HepG2 (cell line): Measurements from ENCODE around the gene FAM131A. TPM values are rescaled to one million over a fixed set of nuclear protein-coding genes. Genes with fewer than 3 reads are reported as not detected.

Source experiments
- ATAC-seq: fragments of 200-7000 bp; cut with Tn5 transposase; 3 replicates; pipeline ENCODE4 v1.9.1; 2020; ENCODE audit warnings: mild to moderate bottlenecking, moderate library complexity
- BruUV-seq: library from RNA; stranded (reverse); fragments of 400-500 nt; replicated peaks from 2 replicates; lab custom pipeline; 2021; lab: Mats Ljungman, UMichigan
- CTCF ChIA-PET: fragments of 300-600 bp; formaldehyde crosslinking; extraction: SDS; loops from one replicate; lab custom pipeline; 2021; ENCODE audit warnings: low total read pairs, inconsistent platforms, low intra/inter-chr PET ratio; lab: Yijun Ruan, JAX
- POLR2A ChIA-PET: fragments of 350-600 bp; sonication (Branson Sonifier 250); formaldehyde crosslinking; loops from one replicate; lab custom pipeline; 2020; ENCODE audit warnings: antibody characterized with exemption, inconsistent platforms; lab: Yijun Ruan, JAX
- DNase-seq: peaks from one replicate; pipeline ENCODE4 v3.0.0-alpha.2; 2015; ENCODE audit warnings: low spot score
- FAIRE-seq: peaks from 3 replicates; lab custom pipeline; 2011; peaks lifted over from hg19 to GRCh38; lab: Jason Lieb, UNC
- H2AFZ ChIP-seq: one replicate; pipeline ENCODE4 v1.6.1; 2011; ENCODE audit warnings: low read length, inconsistent platforms
- H3K27ac ChIP-seq: fragments of 300-600 bp; 3 replicates; pipeline ENCODE4 v1.8.0; 2011; ENCODE audit warnings: mixed run types, mild to moderate bottlenecking, mixed read lengths, low read length, inconsistent platforms; ENCODE audit not compliant: insufficient read depth; ENCODE audit errors: extremely low read length
- H3K27me3 ChIP-seq, 2 experiments: fragments of 200-600 bp in 1 of 2; 2 replicates in 1 of 2; 3 replicates in 1 of 2; pipeline versions ENCODE4 v1.6.0 to v1.8.0; 2011; ENCODE audit warnings: low read length in 2 of 2, mild to moderate bottlenecking in 2 of 2, moderate library complexity in 2 of 2, inconsistent platforms in 1 of 2; ENCODE audit not compliant: insufficient read depth in 2 of 2, control insufficient read depth in 1 of 2
- H3K36me3 ChIP-seq, 2 experiments: fragments of 200-600 bp in 1 of 2; replicated peaks in 1 of 2; 2 replicates in 1 of 2; 3 replicates in 1 of 2; pipeline versions ENCODE4 v1.5.1 to v1.8.0; 2011; ENCODE audit warnings: low read length in 2 of 2, inconsistent platforms in 1 of 2; ENCODE audit not compliant: insufficient read depth in 2 of 2, control insufficient read depth in 1 of 2
- H3K4me1 ChIP-seq: 2 replicates; pipeline ENCODE4 v1.5.1; 2012; ENCODE audit warnings: low read length, inconsistent platforms; ENCODE audit not compliant: insufficient read depth
- H3K4me2 ChIP-seq: 2 replicates; pipeline ENCODE4 v1.6.0; 2011; ENCODE audit warnings: low read depth, low read length, inconsistent platforms
- H3K4me3 ChIP-seq, 3 experiments: fragments of 200-600 bp in 1 of 3; sonication (generic), shearing (Covaris generic) in 1 of 3; replicated peaks in 1 of 3; 2 replicates each; pipeline ENCODE4 v1.5.1; 2011 to 2016; ENCODE audit warnings: low read length in 3 of 3, inconsistent platforms in 2 of 3, low read depth in 2 of 3, mild to moderate bottlenecking in 2 of 3, control low read depth in 1 of 3, mixed read lengths in 1 of 3; ENCODE audit not compliant: insufficient read depth in 1 of 3
- H3K79me2 ChIP-seq: one replicate; pipeline ENCODE4 v1.6.1; 2011; ENCODE audit warnings: low read length, inconsistent platforms; ENCODE audit not compliant: insufficient read depth
- H3K9ac ChIP-seq: 2 replicates; pipeline ENCODE4 v1.6.0; 2011; ENCODE audit warnings: mild to moderate bottlenecking, low read depth, low read length, inconsistent platforms; ENCODE audit not compliant: insufficient read depth
- H3K9me3 ChIP-seq: 2 replicates; pipeline ENCODE4 v1.5.1; 2012; ENCODE audit warnings: mild to moderate bottlenecking, low read length
- H4K20me1 ChIP-seq: 2 replicates; pipeline ENCODE4 v1.6.0; 2011; ENCODE audit warnings: inconsistent platforms, mild to moderate bottlenecking, low read length, moderate library complexity; ENCODE audit not compliant: insufficient read depth
- ARID4A ChIP-seq: sonication (generic); formaldehyde crosslinking; IDR thresholded peaks from 2 replicates; pipeline ENCODE4 v1.5.0; 2020; ENCODE audit warnings: mild to moderate bottlenecking, missing genetic modification reagents, borderline replicate concordance
- BORCS8-MEF2B ChIP-seq: sonication (generic); formaldehyde crosslinking; IDR thresholded peaks from 2 replicates; pipeline ENCODE4 v1.8.0; 2022; ENCODE audit warnings: mild to moderate bottlenecking, missing genetic modification reagents
- MED1 ChIP-seq: sonication (generic); formaldehyde crosslinking; IDR thresholded peaks from 2 replicates; pipeline ENCODE4 v1.4.0; 2020; ENCODE audit warnings: missing genetic modification reagents
- RARG ChIP-seq: sonication (generic); formaldehyde crosslinking; IDR thresholded peaks from 2 replicates; pipeline ENCODE4 v1.4.0; 2020; ENCODE audit warnings: low read depth, mild to moderate bottlenecking, missing genetic modification reagents
- TCF7L2 ChIP-seq: IDR thresholded peaks from 2 replicates; pipeline ENCODE4 v1.6.1; 2011; ENCODE audit warnings: mild to moderate bottlenecking, low read depth, low read length, moderate library complexity
- ZNF614 ChIP-seq: IDR thresholded peaks from 2 replicates; pipeline ENCODE4 v1.6.1; 2018; ENCODE audit warnings: missing biosample characterization, missing genetic modification reagents, inconsistent platforms, borderline replicate concordance
- ZSCAN29 ChIP-seq: sonication (generic); formaldehyde crosslinking; conservative IDR thresholded peaks from 2 replicates; pipeline ENCODE4 v1.4.0; 2020; ENCODE audit warnings: mild to moderate bottlenecking, missing genetic modification reagents
- ZSCAN31 ChIP-seq: sonication (generic); formaldehyde crosslinking; IDR thresholded peaks from 2 replicates; pipeline ENCODE4 v1.5.0; 2020; ENCODE audit warnings: low read depth, mild to moderate bottlenecking, missing genetic modification reagents
- WGBS: methylation state at CpG from one replicate; pipeline ENCODE4 v1.1.6; 2017; ENCODE audit warnings: low lambda C conversion rate; 5-methylcytosine and 5-hydroxymethylcytosine counted together
- in situ Hi-C: cut with HindIII; loops from 2 replicates; pipeline ENCODE4 v1.10.0; 2017; ENCODE audit warnings: low pct_unique_long_range_greater_than_20kb; ENCODE audit not compliant: extremely low pct_ligation_motif_present
- intact Hi-C: fragments of 100-400 bp; cut with micrococcal nuclease; formaldehyde crosslinking; loops from one replicate; pipeline ENCODE4 v1.10.0; 2022; ENCODE audit not compliant: unreplicated experiment
- polyA plus RNA-seq, 8 experiments: library from polyadenylated mRNA; depleted of rRNA in 3 of 8; stranded (reverse) in 7 of 8; unstranded in 1 of 8; fragments of >200 nt; fragmentation: Illumina TruSeq in 4 of 8; extraction: Trizol in 4 of 8; gene quantifications; 2 replicates each; pipeline versions ENCODE4 v1.2.1 to v1.2.3, GENCODE V29; 2011 to 2016; ENCODE audit warnings: low read depth in 4 of 8, missing spikeins in 1 of 8, mixed read lengths in 1 of 8; ENCODE audit not compliant: insufficient read depth in 1 of 8
- total RNA-seq, 5 experiments: library from RNA; depleted of rRNA; stranded (reverse); fragments of >200 nt; fragmentation: Illumina TruSeq; extraction: Trizol; gene quantifications; 2 replicates each; pipeline ENCODE4 v1.2.3, GENCODE V29; 2016; ENCODE audit warnings: low read depth in 1 of 5
- TF ChIP-seq, protein P1 (sequence below): IDR thresholded peaks from 2 replicates; pipeline ENCODE4 v1.6.1; 2016; ENCODE audit warnings: low read depth
- TF ChIP-seq, protein P2 (sequence below): sonication (generic); formaldehyde crosslinking; IDR thresholded peaks from 2 replicates; pipeline ENCODE4 v1.4.0; 2020; ENCODE audit warnings: missing genetic modification reagents
- TF ChIP-seq, protein P3 (sequence below), 2 experiments: sonication (generic) in 1 of 2; formaldehyde crosslinking in 1 of 2; IDR thresholded peaks; 2 replicates each; pipeline versions ENCODE4 v1.4.0 to v1.6.1; 2018 to 2020; ENCODE audit warnings: missing genetic modification reagents in 2 of 2, borderline replicate concordance in 1 of 2, low read depth in 1 of 2, mild to moderate bottlenecking in 1 of 2, missing biosample characterization in 1 of 2

FAM131A gene
- total and polyA plus RNA-seq, 2 of the 13 experiments (the other 11 are each of a cell fraction or from before 2014, with no cell fraction given), result 9.2 to 9.3 TPM

DNA sequence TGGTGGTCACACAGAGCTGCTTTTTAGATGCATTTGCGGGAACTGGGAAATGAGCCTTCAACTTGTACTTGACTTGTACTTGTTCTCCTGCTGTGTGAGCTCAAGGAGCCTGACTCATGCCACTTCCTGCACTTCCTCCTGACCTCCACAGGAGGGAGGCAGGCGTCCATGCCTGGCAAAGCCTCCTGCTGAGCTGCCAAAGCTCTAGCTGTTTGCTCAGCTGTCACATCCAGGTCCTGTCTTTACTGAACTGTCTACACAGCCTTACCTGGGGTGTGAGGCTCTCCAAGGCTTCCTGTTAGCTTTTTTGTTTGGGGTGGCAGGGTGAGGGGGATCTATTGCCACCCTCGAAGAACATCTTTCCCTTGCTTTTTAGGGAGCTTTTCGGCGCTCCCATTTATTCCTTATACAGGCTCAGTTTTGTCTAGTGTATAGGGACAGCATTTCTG, 34.2 kb downstream of the FAM131A start:
- POLR2A ChIA-PET, result interaction anchor here (0.6 to 3.5 kb wide), 10 partner anchors 9 to 170 kb away, joined by 3 to 21 read pairs (median 5); partner anchors contain the start of genes CLCN2 and POLR2H
- in situ Hi-C loops, result loop anchor here (10.0 kb wide), 2 partner anchors 93 to 143 kb away; no protein-coding TSS in a partner anchor
- BruUV-seq, result no TSS peak
- peak; percentile 52 for TF ChIP-seq MED1 (CRISPR knock-in tag)
- TF ChIP-seq RARG (CRISPR knock-in tag), result no peak
- peak; percentile 68 for TF ChIP-seq ARID4A
- peak; percentile 61; the same call in 1 of the 2 replicates for TF ChIP-seq BORCS8-MEF2B (CRISPR knock-in tag)
- TF ChIP-seq, protein P1, sequence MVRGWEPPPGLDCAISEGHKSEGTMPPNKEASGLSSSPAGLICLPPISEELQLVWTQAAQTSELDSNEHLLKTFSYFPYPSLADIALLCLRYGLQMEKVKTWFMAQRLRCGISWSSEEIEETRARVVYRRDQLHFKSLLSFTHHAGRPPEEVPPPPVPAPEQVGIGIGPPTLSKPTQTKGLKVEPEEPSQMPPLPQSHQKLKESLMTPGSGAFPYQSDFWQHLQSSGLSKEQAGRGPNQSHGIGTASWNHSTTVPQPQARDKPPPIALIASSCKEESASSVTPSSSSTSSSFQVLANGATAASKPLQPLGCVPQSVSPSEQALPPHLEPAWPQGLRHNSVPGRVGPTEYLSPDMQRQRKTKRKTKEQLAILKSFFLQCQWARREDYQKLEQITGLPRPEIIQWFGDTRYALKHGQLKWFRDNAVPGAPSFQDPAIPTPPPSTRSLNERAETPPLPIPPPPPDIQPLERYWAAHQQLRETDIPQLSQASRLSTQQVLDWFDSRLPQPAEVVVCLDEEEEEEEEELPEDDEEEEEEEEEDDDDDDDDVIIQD (CRISPR knock-in tag), result no peak
- TF ChIP-seq, protein P2, sequence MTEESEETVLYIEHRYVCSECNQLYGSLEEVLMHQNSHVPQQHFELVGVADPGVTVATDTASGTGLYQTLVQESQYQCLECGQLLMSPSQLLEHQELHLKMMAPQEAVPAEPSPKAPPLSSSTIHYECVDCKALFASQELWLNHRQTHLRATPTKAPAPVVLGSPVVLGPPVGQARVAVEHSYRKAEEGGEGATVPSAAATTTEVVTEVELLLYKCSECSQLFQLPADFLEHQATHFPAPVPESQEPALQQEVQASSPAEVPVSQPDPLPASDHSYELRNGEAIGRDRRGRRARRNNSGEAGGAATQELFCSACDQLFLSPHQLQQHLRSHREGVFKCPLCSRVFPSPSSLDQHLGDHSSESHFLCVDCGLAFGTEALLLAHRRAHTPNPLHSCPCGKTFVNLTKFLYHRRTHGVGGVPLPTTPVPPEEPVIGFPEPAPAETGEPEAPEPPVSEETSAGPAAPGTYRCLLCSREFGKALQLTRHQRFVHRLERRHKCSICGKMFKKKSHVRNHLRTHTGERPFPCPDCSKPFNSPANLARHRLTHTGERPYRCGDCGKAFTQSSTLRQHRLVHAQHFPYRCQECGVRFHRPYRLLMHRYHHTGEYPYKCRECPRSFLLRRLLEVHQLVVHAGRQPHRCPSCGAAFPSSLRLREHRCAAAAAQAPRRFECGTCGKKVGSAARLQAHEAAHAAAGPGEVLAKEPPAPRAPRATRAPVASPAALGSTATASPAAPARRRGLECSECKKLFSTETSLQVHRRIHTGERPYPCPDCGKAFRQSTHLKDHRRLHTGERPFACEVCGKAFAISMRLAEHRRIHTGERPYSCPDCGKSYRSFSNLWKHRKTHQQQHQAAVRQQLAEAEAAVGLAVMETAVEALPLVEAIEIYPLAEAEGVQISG (CRISPR knock-in tag), result peak; percentile 57; the same call in 1 of the 2 replicates
- TF ChIP-seq ZSCAN31 (CRISPR knock-in tag), result peak; percentile 32; the same call in 1 of the 2 replicates
- no peak for TF ChIP-seq TCF7L2
- TF ChIP-seq ZNF614 (CRISPR knock-in tag), result 0 out of 2 replicates have a peak, but pooled peaks have one; percentile 35
- TF ChIP-seq, protein P3, sequence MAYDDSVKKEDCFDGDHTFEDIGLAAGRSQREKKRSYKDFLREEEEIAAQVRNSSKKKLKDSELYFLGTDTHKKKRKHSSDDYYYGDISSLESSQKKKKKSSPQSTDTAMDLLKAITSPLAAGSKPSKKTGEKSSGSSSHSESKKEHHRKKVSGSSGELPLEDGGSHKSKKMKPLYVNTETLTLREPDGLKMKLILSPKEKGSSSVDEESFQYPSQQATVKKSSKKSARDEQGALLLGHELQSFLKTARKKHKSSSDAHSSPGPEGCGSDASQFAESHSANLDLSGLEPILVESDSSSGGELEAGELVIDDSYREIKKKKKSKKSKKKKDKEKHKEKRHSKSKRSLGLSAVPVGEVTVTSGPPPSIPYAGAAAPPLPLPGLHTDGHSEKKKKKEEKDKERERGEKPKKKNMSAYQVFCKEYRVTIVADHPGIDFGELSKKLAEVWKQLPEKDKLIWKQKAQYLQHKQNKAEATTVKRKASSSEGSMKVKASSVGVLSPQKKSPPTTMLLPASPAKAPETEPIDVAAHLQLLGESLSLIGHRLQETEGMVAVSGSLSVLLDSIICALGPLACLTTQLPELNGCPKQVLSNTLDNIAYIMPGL (CRISPR knock-in tag; IDR thresholded peaks at IDR 0.05; ENCODE audit: borderline replicate concordance in 1 of 2, low read depth in 1 of 2), result peak; percentile 47 to 52; a peak in 1 of 4 replicates
- peak; percentile 98 for TF ChIP-seq ZSCAN29 (CRISPR knock-in tag)

More for the DNA sequence above, 34.2 kb downstream of the FAM131A start:
- WGBS, result 59% methylated on average over 5 of the region's 5 CpGs
- Histone ChIP-seq H3K4me1 (peaks cover 30% of the 10 kb centered on the region), H3K27me3 (no peaks in the 10 kb centered on the region), H3K9ac (no peak overlapping the region), H3K4me2 (no peak overlapping the region), H4K20me1 (peaks cover 13% of the 10 kb centered on the region), H2AFZ (no peak overlapping the region), H3K27ac (peak overlapping the region; percentile 18), H3K36me3 (peaks cover 17 to 57% of the 10 kb centered on the region in 2 experiments), H3K9me3 (no peaks in the 10 kb centered on the region), H3K79me2 (peaks cover under 1% of the 10 kb centered on the region), H3K4me3 (no peak overlapping the region)
- ATAC-seq, result peak; percentile 92
- CTCF ChIA-PET, result interaction anchor here (0.7 to 2.3 kb wide), 7 partner anchors 18 to 172 kb away, joined by 3 to 20 read pairs (median 7); no protein-coding TSS in a partner anchor
- intact Hi-C loops, result loop anchor here (1.0 to 5.0 kb wide), 5 partner anchors 45 to 1204 kb away; no protein-coding TSS in a partner anchor
- peak; percentile 84 for DNase-seq
- FAIRE-seq, result peak; percentile 93
